Activated gamma-delta T cell treated with anti-CD3 and anti-CD28 coated beads, Interleukin-2, amount 50 U/mL, for 16 hours (primary cell): ENCODE measurements around the gene MUC13.
"Not testable (repeated sequence)": the region's sequence is repeated elsewhere in the genome, so short reads cannot be mapped to it uniquely, and the experiment has no call there.

ENCODE experiments used
- DNase-seq: peaks from one replicate; pipeline ENCODE4 v3.0.0-alpha.2; 2020; ENCODE audit warnings: low read depth

Gene MUC13, protein sequence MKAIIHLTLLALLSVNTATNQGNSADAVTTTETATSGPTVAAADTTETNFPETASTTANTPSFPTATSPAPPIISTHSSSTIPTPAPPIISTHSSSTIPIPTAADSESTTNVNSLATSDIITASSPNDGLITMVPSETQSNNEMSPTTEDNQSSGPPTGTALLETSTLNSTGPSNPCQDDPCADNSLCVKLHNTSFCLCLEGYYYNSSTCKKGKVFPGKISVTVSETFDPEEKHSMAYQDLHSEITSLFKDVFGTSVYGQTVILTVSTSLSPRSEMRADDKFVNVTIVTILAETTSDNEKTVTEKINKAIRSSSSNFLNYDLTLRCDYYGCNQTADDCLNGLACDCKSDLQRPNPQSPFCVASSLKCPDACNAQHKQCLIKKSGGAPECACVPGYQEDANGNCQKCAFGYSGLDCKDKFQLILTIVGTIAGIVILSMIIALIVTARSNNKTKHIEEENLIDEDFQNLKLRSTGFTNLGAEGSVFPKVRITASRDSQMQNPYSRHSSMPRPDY

DNA sequence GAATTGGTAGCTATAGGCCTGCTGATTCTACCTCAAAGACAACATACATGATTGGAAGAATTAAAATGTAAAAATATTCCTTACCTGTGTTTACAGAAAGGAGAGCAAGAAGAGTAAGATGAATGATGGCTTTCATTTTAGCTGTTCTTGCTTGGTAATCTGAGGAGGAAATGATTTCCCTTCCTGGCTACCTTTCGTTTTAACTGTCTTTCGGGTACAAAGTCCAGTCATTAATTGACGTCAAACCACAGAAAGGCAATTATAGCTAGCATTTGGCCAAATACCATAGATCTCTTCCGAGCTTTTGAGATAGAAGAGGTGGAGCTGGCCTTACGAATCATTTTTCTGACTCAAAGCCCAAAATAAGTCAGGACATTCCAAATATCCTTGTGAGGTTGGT is at the start of gene MUC13:
MUC13 (minus strand) TSS at position 175 of the 400 bp plus-strand sequence; CDS start at position 136, 39 bp downstream.
- no peak for DNase-seq

DNA sequence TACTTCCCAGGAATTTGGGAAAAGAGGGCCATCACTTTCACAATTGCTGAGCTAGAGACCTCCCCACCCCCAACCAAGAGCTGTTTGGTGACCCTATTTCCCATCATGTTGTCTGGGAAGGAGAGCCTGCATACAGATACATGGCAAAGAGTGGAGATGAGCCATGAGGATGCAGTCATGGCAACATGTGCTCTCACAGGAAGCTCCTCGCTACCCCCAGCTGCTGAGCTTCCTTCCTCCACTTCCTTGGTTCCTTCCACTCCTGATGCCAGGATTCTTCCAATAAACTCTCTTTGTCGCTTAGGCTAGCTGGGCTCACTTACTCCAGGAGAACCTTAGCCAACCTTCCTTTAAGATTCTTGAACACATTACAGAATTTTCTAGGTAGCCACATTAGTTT is 48.3 kb upstream of the MUC13 start:
- DNase-seq: no peak

DNA sequence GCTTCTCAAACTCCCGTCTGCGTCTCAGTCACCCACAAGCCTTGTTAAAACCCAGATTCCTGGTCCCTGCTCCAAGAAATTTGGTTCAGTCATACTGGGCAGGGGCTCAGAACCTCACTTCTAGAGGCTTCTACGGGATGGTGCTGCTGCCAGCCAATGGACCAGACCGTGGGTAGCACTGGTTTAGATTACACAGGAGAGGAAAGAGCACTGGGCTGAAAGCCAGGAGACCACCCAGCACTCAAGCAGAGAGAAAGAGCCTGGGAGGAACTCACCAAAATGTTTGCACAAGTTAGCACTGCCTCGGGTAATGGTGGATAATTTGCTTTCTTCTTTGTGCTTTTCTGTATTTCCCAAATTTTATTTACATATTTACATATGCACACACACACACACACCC is 46.9 kb upstream of the MUC13 start:
- DNase-seq: no peak

DNA sequence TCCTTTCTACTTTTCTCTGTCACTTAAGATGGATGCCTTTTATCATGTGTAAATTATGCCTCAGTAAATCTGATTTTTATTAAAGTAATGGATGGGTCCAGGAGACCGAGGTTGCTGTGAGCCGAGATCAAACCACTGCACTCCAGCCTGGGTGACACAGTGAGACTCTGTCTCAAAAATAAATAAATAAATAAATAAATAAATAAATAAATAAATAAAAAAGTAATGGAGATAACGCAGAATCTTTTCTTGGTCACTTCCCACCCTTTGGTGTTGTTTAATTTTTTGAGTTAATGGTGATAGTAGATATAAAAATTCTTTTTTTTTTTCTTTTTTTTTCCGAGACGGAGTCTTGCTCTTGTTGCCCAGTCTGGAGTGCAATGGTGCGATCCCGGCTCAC is 44.1 kb upstream of the MUC13 start:
- no peak for DNase-seq

DNA sequence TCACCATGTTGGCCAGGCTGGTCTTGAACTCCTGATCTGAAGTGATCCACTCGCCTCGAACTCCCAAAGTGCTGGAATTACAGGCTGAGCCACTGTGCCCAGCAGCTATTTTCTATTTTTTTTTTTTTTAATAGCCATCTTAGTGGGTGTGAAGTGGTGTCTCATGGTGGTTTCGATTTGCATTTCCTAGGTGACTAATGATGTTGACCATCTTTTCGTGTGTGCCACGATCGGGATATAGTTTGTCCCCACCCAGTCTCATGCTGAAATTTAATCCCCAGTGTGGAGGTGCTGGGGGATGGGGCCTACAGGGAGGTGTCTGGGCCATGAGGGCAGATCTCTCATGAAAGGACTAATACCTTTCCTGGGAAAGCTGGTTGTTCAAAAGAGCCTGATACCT is 41.8 kb upstream of the MUC13 start:
- no peak for DNase-seq

DNA sequence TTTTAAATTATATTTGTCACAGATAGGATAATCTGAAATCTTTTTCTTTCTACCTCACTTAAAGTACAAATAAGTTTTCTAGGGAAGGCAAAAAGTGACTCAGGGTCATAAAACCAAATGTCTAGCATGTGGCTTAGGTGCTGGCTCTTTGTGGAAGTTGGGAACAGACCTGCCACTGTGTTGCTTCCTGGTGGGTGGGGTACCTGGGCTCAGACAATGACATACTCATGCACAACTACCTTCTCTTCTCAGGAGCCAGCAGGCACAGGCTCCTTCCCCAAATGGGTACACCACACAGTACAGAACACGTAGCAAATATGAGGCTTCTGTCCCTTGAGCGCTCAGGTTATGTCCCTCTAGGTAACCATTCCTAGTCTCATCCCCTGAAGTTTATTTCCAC is 40.1 kb upstream of the MUC13 start:
- DNase-seq: no peak

DNA sequence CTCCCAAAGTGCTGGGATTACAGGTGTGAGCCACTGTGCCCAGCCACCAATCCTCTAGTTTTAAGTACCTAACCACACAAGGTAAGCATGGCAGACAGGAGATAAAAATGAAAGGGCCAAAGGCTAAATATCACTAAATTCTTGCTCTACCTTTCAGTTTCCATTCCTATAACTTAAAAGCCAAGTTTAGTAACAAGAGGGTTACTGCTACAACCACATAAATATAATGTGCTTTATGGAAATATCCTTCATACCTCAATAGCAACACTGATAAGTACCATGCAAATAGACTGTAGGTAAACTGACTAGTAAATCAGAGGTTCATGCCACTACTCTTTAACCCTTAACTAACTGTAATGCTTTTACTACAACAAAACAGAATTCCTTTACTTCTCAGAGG is 38.7 kb upstream of the MUC13 start:
- no peak for DNase-seq

DNA sequence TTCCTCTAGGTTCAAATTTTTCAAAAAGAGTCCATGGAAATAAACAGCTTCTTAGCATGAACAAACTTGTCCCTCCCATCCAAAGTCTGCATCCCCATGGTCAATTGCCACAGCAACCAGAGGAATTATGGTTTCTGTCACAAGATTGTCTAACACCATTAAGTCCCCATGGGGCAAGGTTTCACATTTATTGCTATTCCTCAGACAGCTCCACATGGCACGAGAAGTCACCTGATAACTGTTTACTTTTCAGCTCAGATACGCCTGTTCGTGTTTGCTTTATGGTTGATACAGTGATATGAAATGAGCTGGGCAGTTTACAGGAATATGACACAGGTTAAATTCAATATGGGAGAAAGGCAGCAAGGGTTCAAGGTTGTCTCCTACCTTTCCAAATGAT is 37.9 kb upstream of the MUC13 start:
- DNase-seq: no peak

DNA sequence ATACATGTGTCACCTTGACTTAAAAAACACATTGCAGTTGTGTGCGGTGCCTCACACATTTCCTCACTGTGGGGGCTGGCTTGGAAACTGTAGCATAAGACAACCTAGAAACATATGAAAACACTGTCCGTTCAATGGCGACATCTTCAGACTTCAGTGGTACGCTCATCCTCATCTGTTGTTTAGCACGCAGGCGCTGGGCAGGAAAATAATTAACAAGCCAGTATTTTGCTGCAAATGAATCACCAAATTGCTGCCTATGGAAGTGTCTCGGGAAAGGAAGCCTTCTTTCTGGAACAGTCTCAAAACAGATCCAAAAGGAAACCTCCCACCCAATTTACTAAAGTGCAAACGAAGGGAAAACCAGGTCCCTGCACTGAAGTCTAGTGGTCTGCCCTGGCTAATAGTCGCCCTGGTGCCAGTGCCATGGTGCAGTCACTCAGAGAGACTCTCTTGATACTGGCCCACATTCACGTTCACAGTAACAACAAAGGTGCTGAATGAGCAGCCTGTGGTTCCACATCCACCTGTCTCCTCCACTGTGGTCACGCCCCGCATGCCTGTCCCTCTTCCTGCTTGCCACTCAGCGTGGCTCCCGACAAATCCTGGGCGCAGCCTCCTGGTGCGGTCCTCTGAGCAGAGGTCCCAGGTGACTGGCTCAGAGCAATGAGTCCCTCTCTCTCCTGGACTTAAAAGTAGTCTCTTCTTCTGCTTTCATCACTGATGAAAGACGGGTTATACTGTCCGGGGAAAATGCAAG is 35.6 kb upstream of the MUC13 start:
- DNase-seq: no peak

DNA sequence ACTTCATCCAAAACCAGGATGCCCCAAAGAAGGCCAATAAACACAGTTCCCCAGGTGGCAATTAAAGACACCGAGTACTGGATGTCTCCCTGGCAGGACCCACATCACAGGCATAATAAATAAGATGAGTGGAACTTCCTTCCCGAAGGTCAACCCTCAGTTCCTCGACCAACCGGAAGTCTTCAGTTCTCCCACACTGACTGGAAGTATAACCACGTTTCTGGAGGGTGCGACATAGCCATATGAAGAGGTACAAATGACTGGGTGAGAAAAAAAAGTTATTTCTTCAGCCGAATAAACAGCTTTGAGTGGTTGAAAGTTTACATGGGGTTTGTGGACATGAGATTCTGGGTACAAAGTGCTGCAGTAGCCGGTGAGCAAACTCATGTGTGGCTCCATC is 34.6 kb upstream of the MUC13 start:
- no peak for DNase-seq

DNA sequence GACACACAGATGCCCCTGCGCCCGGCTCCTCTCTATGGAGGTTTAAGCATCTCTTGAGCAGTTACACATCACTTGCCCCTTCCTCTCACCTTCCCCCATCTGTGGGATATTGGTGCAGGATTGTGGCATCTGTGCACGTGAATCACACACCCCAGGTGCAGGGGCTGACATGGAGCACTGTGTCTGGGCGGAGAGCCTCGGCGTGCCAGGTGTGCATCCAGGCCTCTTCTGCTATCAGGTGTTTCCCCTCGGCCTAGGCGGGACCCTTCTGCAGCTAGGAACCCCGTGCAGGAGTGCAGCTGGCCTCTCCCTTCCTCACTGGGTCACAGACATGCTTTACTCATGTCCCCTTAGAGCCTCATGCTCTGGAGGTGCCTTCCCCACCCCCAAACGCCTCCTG is 33.4 kb upstream of the MUC13 start:
- DNase-seq: no peak

DNA sequence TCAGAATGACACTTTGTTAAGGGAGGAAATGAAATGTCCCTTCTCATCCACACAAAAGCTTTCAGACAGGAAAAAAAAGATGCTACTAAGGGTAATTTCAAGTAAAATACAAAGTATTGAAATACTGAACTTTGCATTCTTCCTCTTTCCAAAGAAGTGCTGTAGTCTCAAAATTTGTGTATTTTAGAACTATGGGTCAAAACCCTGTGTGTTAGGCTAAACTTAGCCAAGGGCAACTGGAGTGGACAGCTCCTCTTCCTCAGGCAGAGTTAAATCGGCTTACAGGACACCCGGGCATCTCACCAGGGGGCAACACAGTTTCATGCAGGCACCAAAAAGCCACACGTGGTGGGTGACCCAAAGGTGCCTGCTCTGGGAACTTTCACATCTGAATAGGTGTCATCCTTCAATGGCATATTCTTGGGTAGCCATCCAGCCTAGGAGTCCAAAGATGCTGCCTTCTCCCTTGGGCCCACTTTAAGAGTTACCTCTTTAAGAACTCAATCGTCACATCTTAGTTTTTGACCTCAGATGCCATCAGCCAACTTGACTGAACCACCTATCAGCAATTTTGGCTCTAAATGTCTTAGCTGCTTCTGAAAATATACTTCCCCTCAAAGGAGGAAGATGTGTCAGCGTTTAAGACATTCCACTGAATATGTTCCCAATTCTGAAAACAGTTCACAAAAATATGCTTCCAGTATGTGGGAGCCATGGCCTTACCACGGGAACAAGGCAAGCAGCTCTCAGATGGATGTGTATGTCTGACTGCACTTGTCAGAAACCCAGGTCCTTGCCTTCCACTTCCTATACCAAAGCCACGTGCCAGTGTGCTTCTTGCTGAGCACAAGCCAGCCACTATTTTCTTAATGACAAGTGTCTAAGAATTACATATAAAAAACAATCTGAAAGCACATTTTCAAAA is 32.2 kb upstream of the MUC13 start:
- no peak for DNase-seq

DNA sequence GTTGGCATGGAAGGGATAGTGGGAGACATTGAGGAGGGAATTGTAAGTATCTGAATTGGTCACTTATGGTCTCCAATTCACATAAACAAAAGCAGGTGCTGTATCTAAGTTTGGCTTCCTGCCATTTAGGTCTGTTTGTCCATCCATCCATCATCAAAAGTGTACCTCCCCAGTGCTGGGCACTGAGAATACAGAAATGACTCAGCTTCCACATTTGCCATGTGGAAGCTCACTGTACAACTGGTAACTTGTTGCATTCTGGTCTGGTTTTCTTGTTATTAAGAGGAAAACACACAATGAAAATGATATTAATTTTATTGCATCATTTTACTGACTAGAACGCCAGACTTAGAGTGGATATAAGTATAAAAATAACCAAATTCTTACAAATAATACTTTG is 30.9 kb upstream of the MUC13 start:
- DNase-seq: no peak

DNA sequence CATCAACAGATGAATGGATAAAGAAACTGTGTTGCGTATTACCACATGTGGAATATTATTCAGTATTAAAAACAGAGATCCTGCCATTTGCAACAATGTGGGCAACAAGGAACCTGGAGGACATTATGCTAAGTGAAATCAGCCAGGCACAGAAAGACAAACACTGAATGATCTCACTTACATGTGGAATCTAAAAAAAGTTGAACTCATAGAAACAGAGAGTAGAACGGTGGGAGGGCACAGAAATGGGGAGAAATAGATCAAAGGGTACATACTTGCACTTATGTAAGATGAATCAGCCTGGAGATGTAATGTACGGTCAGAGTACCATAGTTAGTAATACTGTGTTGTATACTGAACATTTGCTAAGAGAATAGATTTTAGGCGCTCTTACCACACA is 29.8 kb upstream of the MUC13 start:
- DNase-seq: no peak

DNA sequence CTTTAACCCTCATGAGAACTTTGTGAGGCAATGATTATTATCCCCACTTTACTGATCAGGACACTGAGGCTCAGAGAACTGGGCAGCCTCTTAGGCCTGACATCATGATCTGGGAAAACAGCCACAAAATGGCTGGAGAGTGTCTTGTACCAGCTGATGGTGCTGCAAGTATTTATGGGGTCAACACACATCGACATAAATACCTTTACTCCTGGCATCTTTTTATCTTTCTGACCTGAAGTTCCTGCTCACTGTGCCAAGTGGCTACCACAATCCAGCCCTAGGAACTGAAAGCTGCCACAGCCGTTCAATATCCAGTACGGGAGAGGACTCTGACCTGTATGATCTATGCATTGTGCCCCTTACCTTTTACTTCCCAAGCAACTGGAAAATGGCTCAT is 29.2 kb upstream of the MUC13 start:
- no peak for DNase-seq

DNA sequence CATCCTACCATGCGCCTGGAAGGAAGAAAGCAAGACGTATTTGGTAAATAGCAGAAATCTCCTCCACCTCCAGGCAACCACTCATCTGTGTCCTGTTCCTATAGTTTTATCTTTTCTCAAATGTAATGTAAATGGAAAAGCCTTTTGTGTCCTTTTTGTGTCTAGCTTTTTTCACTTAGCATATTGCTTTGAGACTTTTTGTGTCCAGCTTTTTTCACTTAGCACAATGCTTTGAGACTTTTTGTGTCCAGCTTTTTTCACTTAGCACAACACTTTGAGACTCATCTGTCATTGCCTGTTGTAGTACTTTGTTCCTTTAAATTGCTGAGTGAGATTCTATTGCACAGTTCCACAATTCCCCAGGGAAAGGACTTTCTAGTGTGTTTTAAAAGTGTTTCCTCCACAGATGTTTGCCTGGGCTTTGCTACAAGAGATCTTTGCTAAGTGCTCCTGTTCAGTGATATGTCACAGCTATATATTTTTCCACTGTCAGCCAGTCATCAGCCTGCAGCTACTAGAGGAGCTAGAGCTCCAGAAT is 27.9 kb upstream of the MUC13 start:
- DNase-seq: no peak

DNA sequence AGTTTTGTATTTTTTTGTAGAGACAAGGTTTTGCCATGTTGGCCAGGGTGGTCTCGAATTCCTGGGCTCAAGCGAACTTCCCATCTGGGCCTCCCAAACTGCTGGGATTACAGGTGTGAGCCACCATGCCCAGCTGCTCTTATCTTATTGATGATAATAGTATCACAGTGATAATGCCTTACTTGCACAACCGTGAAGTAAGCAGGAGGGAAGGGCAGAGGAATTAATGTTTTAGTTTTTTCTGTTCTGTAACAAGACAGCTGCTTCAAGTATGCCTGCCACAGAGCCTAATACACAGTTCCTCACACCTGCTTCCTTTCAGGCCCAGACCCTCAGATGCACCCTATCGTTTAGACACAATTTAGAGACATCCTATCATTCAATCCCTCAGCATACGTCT is 26.1 kb upstream of the MUC13 start:
- no peak for DNase-seq

DNA sequence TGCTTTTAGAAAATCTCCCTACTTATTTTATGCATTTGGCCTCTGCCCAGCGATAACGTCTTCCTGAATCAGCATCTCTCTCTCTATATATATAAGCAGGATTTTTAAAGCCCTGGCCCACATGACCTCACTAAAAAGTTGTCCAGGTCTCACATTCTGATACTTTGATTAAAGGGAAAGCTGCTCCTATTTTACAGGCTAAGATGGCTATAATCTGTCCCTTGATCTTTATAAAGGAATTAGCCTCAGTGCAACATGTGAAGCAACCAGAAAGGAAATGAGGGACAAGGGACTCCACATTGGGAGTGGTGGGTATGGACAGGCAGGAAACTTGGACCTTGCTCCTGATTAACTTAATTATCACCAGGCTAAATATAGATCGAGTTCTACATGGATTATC is 25.6 kb upstream of the MUC13 start:
- DNase-seq: no peak

DNA sequence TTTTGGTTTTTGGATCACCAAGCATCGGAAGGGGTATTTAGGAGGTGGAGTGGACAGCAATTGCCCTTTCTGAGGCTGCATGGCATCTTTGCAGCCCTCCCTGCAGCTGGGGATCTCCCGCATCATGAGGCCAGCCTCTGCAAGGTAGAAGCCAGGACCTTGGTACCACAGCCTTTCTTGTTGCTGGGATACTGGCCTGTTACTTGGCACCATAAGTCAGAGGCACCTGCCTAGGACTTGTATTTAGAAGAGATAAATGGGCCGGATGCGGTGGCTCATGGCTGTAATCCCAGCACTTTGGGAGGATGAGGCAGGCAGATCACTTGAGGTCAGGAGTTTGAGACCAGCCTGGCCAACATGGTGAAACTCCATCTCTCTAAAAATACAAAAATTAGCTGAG is 23.4 kb upstream of the MUC13 start:
- DNase-seq: not testable (repeated sequence)

DNA sequence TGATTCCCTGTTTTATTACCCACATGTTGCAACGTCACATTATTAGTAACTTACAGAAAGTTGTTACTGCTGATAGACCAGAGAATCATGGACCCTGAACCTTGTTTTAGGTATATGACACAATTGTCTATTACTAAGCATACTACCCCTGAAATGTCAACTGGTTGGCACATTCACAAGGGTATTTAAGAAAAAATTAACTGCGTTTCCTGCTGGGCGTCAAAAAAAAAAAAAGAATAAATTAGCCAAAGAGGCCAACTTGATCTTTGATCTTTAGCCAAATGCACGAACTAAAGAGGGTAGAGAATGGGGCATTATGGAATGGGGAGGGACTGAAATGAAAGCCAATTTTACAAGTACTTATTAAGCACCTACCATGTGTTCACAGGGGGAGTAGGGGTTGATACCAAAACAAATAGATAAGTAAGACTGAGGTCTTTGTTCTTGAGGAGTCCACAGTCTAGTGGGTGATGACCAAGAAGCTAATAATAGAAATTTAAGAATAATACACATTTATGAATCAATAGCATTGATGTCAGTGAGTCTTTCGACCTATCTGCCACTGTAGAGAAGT is 17.8 kb upstream of the MUC13 start:
- DNase-seq: no peak

DNA sequence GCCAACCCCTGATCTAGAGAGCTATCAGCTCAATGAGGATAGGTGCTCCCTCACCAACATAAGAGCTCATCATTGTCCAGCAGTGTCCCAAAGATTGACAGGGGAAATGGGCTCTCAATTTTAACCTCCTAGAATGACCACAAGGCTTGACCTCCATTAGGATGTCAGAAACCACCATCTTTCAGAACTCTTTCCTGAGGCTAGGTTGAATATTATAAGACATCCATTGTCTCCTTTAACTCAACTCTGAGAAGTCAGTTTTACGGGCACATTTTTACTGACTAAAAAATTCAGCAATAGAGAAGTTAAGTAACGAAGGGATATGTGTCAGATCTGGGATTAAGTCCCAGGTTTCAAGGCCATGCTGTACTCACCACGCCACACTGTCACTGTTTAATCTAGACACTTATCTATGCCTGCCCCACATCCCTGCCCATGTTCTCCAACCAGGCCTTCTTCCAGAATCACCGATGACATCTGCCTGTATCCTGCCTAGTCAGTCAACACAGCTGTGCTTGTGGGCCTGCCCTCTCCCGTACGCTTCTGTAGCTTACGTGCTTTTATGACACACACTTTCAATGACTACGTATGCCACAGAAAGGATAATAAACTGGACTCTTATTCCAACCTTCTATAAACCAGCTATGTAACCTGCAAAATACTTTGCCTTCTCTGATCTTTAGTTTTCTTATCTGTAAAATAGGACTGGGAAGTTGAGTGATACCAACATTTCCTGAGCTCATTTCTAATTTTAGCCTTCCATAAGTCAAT is 17.1 kb upstream of the MUC13 start:
- no peak for DNase-seq
